HL-60 (cell line): ENCODE results near the gene DTNBP1.

Experiments used
- POLR2AphosphoS5 ChIP-seq: IDR thresholded peaks from 2 replicates; pipeline ENCODE4 v1.6.1; 2012; ENCODE audit warnings: low read depth
- TF ChIP-seq, protein P1 (sequence below): IDR thresholded peaks from one replicate; pipeline ENCODE4 v1.5.1; 2011; ENCODE audit warnings: low read length, control low read depth, inconsistent platforms; ENCODE audit not compliant: insufficient read depth

- no peak for TF ChIP-seq POLR2AphosphoS5
- TF ChIP-seq, protein P1, sequence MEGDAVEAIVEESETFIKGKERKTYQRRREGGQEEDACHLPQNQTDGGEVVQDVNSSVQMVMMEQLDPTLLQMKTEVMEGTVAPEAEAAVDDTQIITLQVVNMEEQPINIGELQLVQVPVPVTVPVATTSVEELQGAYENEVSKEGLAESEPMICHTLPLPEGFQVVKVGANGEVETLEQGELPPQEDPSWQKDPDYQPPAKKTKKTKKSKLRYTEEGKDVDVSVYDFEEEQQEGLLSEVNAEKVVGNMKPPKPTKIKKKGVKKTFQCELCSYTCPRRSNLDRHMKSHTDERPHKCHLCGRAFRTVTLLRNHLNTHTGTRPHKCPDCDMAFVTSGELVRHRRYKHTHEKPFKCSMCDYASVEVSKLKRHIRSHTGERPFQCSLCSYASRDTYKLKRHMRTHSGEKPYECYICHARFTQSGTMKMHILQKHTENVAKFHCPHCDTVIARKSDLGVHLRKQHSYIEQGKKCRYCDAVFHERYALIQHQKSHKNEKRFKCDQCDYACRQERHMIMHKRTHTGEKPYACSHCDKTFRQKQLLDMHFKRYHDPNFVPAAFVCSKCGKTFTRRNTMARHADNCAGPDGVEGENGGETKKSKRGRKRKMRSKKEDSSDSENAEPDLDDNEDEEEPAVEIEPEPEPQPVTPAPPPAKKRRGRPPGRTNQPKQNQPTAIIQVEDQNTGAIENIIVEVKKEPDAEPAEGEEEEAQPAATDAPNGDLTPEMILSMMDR: no peak
Observed at GRCh38 chr6:15698471-15698870, 35.6 kb upstream of the DTNBP1 start.
